RWPE2 (cell line): ENCODE results near the gene WDR90.

ENCODE experiments used
- ATAC-seq: fragments of 200-7000 bp; cut with Tn5 transposase; 3 replicates; pipeline ENCODE4 v1.9.1; 2021; ENCODE audit warnings: low read depth
- DNase-seq: peaks from one replicate; pipeline ENCODE4 v3.0.0-alpha.2; 2020; ENCODE audit warnings: low spot score
- H3K27ac ChIP-seq: fragments of 450-650 bp; 2 replicates; pipeline ENCODE4 v1.5.1; 2017; ENCODE audit warnings: mild to moderate bottlenecking; ENCODE audit not compliant: poor library complexity, severe bottlenecking
- H3K27me3 ChIP-seq: fragments of 250-450 bp; sonication (Bioruptor Pico); 2 replicates; pipeline ENCODE4 v1.5.1; 2021; ENCODE audit warnings: mild to moderate bottlenecking, moderate library complexity; ENCODE audit not compliant: insufficient read depth, poor library complexity, severe bottlenecking
- H3K36me3 ChIP-seq: fragments of 250-450 bp; sonication (Bioruptor Pico); 2 replicates; pipeline ENCODE4 v1.5.1; 2020; ENCODE audit warnings: low read depth, mild to moderate bottlenecking, moderate library complexity
- H3K4me1 ChIP-seq: fragments of 250-450 bp; sonication (Bioruptor Pico); 2 replicates; pipeline ENCODE4 v1.5.1; 2021; ENCODE audit warnings: mild to moderate bottlenecking, moderate library complexity; ENCODE audit not compliant: insufficient read depth, poor library complexity, severe bottlenecking
- H3K4me3 ChIP-seq: fragments of 250-450 bp; sonication (Bioruptor Pico); 2 replicates; pipeline ENCODE4 v1.5.1; 2021; ENCODE audit warnings: mild to moderate bottlenecking, moderate library complexity; ENCODE audit not compliant: severe bottlenecking
- H3K9me3 ChIP-seq: fragments of 250-450 bp; sonication (Bioruptor Pico); 2 replicates; pipeline ENCODE4 v1.5.1; 2021; ENCODE audit warnings: mild to moderate bottlenecking, moderate library complexity; ENCODE audit not compliant: severe bottlenecking
- CTCF ChIP-seq: fragments of 450-650 bp; IDR thresholded peaks from one replicate; pipeline ENCODE4 v1.5.1; 2017; ENCODE audit warnings: mild to moderate bottlenecking, moderate library complexity; ENCODE audit not compliant: poor library complexity, severe bottlenecking

WDR90 gene

GRCh38 chr16:695355-696089 lies 46.4 kb downstream of the WDR90 start:
- TF ChIP-seq CTCF = no peak
- peak; percentile 95 for DNase-seq
- Histone ChIP-seq H3K27ac (peak overlapping the region; percentile 48), H3K36me3 (no peaks in the 10 kb centered on the region), H3K9me3 (no peaks in the 10 kb centered on the region), H3K27me3 (no peaks in the 10 kb centered on the region), H3K4me3 (peak overlapping the region; percentile 37), H3K4me1 (no peaks in the 10 kb centered on the region)
- ATAC-seq = peak; percentile 76

- no peaks in the 10 kb centered on the region for H3K4me1 ChIP-seq
- ATAC-seq (no peak), DNase-seq (no peak)
- H3K9me3 ChIP-seq = no peaks in the 10 kb centered on the region
- H3K27me3 ChIP-seq = no peaks in the 10 kb centered on the region
- H3K27ac ChIP-seq = no peak overlapping the region
- no peak for TF ChIP-seq CTCF
- H3K4me3 ChIP-seq = no peak overlapping the region
- H3K36me3 ChIP-seq = no peaks in the 10 kb centered on the region
Observed at GRCh38 chr16:698911-699671, 49.9 kb downstream of the WDR90 start.

GRCh38 chr16:700684-701584 lies 51.8 kb downstream of the WDR90 start:
- no peak for DNase-seq

GRCh38 chr16:702341-702740 lies 53.2 kb downstream of the WDR90 start:
- H3K4me3 ChIP-seq = no peak overlapping the region
- no peak overlapping the region for H3K27ac ChIP-seq
- no peak for DNase-seq
- no peaks in the 10 kb centered on the region for H3K36me3 ChIP-seq
- H3K4me1 ChIP-seq = peaks cover 3% of the 10 kb centered on the region
- no peaks in the 10 kb centered on the region for H3K27me3 ChIP-seq
- no peaks in the 10 kb centered on the region for H3K9me3 ChIP-seq
- no peak for ATAC-seq
- TF ChIP-seq CTCF = no peak

More at GRCh38 chr16:700684-701584, 51.8 kb downstream of the WDR90 start:
- H3K36me3 ChIP-seq = no peaks in the 10 kb centered on the region
- no peak overlapping the region for H3K27ac ChIP-seq
- 0 out of 3 replicates have a peak, but pooled peaks have one; percentile 16 for ATAC-seq
- H3K4me1 ChIP-seq = no peaks in the 10 kb centered on the region
- TF ChIP-seq CTCF = no peak
- H3K4me3 ChIP-seq = no peak overlapping the region
- H3K27me3 ChIP-seq = no peaks in the 10 kb centered on the region
- no peaks in the 10 kb centered on the region for H3K9me3 ChIP-seq
